Smooth muscle cell (in vitro differentiated cells): ENCODE results near the gene TECPR2. TPM values are rescaled to one million over a fixed set of nuclear protein-coding genes. Genes with fewer than 3 reads are reported as not detected.

Experiments used
- DNase-seq: peaks from one replicate; lab custom pipeline; 2025; ENCODE audit not compliant: unreplicated experiment; lab: John Stamatoyannopoulos, UW
- H2AFZ ChIP-seq: fragments of 200-600 bp; sonication (generic); 2 replicates; pipeline ENCODE4 v1.6.0; 2016; ENCODE audit warnings: antibody characterized with exemption, low read depth, mild to moderate bottlenecking
- H3F3A ChIP-seq: fragments of 200-600 bp; sonication (generic); 2 replicates; pipeline ENCODE4 v1.6.0; 2017; ENCODE audit warnings: antibody characterized with exemption, low read depth
- H3K27ac ChIP-seq: fragments of 200-600 bp; sonication (generic); 2 replicates; pipeline ENCODE4 v1.5.1; 2016; ENCODE audit warnings: low read depth, mild to moderate bottlenecking
- H3K27me3 ChIP-seq: fragments of 200-600 bp; sonication (generic); 2 replicates; pipeline ENCODE4 v1.6.1; 2016; ENCODE audit warnings: low read depth, mild to moderate bottlenecking
- H3K36me3 ChIP-seq: fragments of 200-600 bp; sonication (generic); 2 replicates; pipeline ENCODE4 v1.5.1; 2016; ENCODE audit warnings: low read depth
- H3K4me1 ChIP-seq: fragments of 200-600 bp; sonication (generic); 2 replicates; pipeline ENCODE4 v1.5.1; 2016; ENCODE audit warnings: low read depth
- H3K4me2 ChIP-seq: fragments of 200-600 bp; sonication (generic); 2 replicates; pipeline ENCODE4 v1.6.0; 2016; ENCODE audit warnings: mild to moderate bottlenecking
- H3K4me3 ChIP-seq: fragments of 200-600 bp; sonication (generic); 2 replicates; pipeline ENCODE4 v1.5.1; 2016; ENCODE audit warnings: mild to moderate bottlenecking
- H3K79me2 ChIP-seq: fragments of 200-600 bp; sonication (generic); 2 replicates; pipeline ENCODE4 v1.6.0; 2016; ENCODE audit warnings: low read depth, mild to moderate bottlenecking
- H3K9ac ChIP-seq: fragments of 200-600 bp; sonication (generic); 2 replicates; pipeline ENCODE4 v1.6.0; 2016; ENCODE audit warnings: low read depth
- H3K9me3 ChIP-seq: fragments of 200-600 bp; sonication (generic); replicated peaks from 2 replicates; pipeline ENCODE4 v1.5.1; 2016; ENCODE audit warnings: low read depth
- H4K20me1 ChIP-seq: fragments of 200-600 bp; sonication (generic); 2 replicates; pipeline ENCODE4 v1.6.0; 2016; ENCODE audit warnings: low read depth
- WGBS: methylation state at CpG from one replicate; pipeline ENCODE4 v1.1.7; 2016; ENCODE audit warnings: low lambda C conversion rate; 5-methylcytosine and 5-hydroxymethylcytosine counted together
- polyA plus RNA-seq: library from polyadenylated mRNA; unstranded; fragments of >200 nt; fragmentation: Nextera tagmentation; extraction: Ambion mirVana; gene quantifications from 2 replicates; pipeline ENCODE4 v1.2.1, GENCODE V29; 2016
- total RNA-seq: library from RNA; depleted of rRNA; stranded (reverse); fragments of >200 nt; gene quantifications from 2 replicates; pipeline ENCODE4 v1.2.3, GENCODE V29; 2014
- TF ChIP-seq, protein P1 (sequence below): fragments of 200-600 bp; sonication (generic); IDR thresholded peaks from 2 replicates; pipeline ENCODE4 v1.5.1; 2017; ENCODE audit warnings: borderline replicate concordance, mild to moderate bottlenecking, antibody characterized with exemption; ENCODE audit not compliant: insufficient read depth, poor library complexity, severe bottlenecking

The TECPR2 gene
- total and polyA plus RNA-seq, 2 experiments from 2014 or later: 11.0 to 12.2 TPM

GRCh38 chr14:102421411-102422057 is 58.8 kb downstream of the TECPR2 start:
- H3K4me2 ChIP-seq: no peak overlapping the region
- H4K20me1 ChIP-seq: no peaks in the 10 kb centered on the region
- H3K79me2 ChIP-seq: no peaks in the 10 kb centered on the region
- H3K4me3 ChIP-seq: no peak overlapping the region
- H3K27me3 ChIP-seq: no peaks in the 10 kb centered on the region
- H2AFZ ChIP-seq: no peak overlapping the region
- H3K4me1 ChIP-seq: no peaks in the 10 kb centered on the region
- WGBS: 88% methylated on average over 10 of the region's 10 CpGs
- no peaks in the 10 kb centered on the region for H3F3A ChIP-seq
- no peak overlapping the region for H3K27ac ChIP-seq
- no peak overlapping the region for H3K9ac ChIP-seq
- H3K36me3 ChIP-seq: peaks cover 4% of the 10 kb centered on the region
- TF ChIP-seq, protein P1, sequence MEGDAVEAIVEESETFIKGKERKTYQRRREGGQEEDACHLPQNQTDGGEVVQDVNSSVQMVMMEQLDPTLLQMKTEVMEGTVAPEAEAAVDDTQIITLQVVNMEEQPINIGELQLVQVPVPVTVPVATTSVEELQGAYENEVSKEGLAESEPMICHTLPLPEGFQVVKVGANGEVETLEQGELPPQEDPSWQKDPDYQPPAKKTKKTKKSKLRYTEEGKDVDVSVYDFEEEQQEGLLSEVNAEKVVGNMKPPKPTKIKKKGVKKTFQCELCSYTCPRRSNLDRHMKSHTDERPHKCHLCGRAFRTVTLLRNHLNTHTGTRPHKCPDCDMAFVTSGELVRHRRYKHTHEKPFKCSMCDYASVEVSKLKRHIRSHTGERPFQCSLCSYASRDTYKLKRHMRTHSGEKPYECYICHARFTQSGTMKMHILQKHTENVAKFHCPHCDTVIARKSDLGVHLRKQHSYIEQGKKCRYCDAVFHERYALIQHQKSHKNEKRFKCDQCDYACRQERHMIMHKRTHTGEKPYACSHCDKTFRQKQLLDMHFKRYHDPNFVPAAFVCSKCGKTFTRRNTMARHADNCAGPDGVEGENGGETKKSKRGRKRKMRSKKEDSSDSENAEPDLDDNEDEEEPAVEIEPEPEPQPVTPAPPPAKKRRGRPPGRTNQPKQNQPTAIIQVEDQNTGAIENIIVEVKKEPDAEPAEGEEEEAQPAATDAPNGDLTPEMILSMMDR: no peak
- DNase-seq: no peak
- no peaks in the 10 kb centered on the region for H3K9me3 ChIP-seq

GRCh38 chr14:102424520-102424919 is 61.8 kb downstream of the TECPR2 start:
- no peak overlapping the region for H3K4me2 ChIP-seq
- H3K9me3 ChIP-seq: no peaks in the 10 kb centered on the region
- H4K20me1 ChIP-seq: no peaks in the 10 kb centered on the region
- H3K27me3 ChIP-seq: no peaks in the 10 kb centered on the region
- WGBS: 92% methylated on average over 4 of the region's 4 CpGs
- no peak overlapping the region for H3K27ac ChIP-seq
- H3K9ac ChIP-seq: no peak overlapping the region
- H3K79me2 ChIP-seq: no peaks in the 10 kb centered on the region
- no peak overlapping the region for H2AFZ ChIP-seq
- H3F3A ChIP-seq: no peaks in the 10 kb centered on the region
- H3K36me3 ChIP-seq: peaks cover 4% of the 10 kb centered on the region
- no peak overlapping the region for H3K4me3 ChIP-seq
- TF ChIP-seq, protein P1: no peak
- H3K4me1 ChIP-seq: no peaks in the 10 kb centered on the region
- no peak for DNase-seq

- Histone ChIP-seq H4K20me1 (no peaks in the 10 kb centered on the region), H3K27ac (no peak overlapping the region), H3K79me2 (no peaks in the 10 kb centered on the region), H2AFZ (no peak overlapping the region), H3F3A (no peaks in the 10 kb centered on the region), H3K27me3 (no peaks in the 10 kb centered on the region), H3K9me3 (no peaks in the 10 kb centered on the region), H3K4me2 (no peak overlapping the region), H3K4me3 (no peak overlapping the region), H3K4me1 (no peaks in the 10 kb centered on the region), H3K36me3 (peaks cover 4% of the 10 kb centered on the region), H3K9ac (no peak overlapping the region)
- WGBS: 98% methylated on average over 10 of the region's 10 CpGs
- no peak for DNase-seq
- TF ChIP-seq, protein P1: no peak
Measured at GRCh38 chr14:102424923-102425322, 62.2 kb downstream of the TECPR2 start.

- DNase-seq: no peak
- no peaks in the 10 kb centered on the region for H3K79me2 ChIP-seq
- no peaks in the 10 kb centered on the region for H3K4me1 ChIP-seq
- H3K36me3 ChIP-seq: peaks cover 4% of the 10 kb centered on the region
- H4K20me1 ChIP-seq: no peaks in the 10 kb centered on the region
- no peaks in the 10 kb centered on the region for H3K27me3 ChIP-seq
- no peak overlapping the region for H3K4me3 ChIP-seq
- H3K27ac ChIP-seq: no peak overlapping the region
- WGBS: 95% methylated on average over 6 of the region's 6 CpGs
- no peak overlapping the region for H3K9ac ChIP-seq
- H2AFZ ChIP-seq: no peak overlapping the region
- TF ChIP-seq, protein P1: no peak
- no peaks in the 10 kb centered on the region for H3F3A ChIP-seq
- no peaks in the 10 kb centered on the region for H3K9me3 ChIP-seq
- H3K4me2 ChIP-seq: no peak overlapping the region
Measured at GRCh38 chr14:102426796-102427195, 64.1 kb downstream of the TECPR2 start.
